Measurements from ENCODE around the gene IGLL5.

Gene IGLL5

GRCh38 chr22:22886546-22886945, 1.1 kb upstream of the IGLL5 start:
- no peak overlapping the region for H3K4me3 Mint-ChIP-seq
- H3K36me3 Mint-ChIP-seq (ENCODE audit: low read depth): no peaks in the 10 kb centered on the region
- no peak overlapping the region for H3K27ac Mint-ChIP-seq
- peaks cover 28% of the 10 kb centered on the region for H3K4me1 Mint-ChIP-seq
- H3K27me3 Mint-ChIP-seq: peaks cover 32% of the 10 kb centered on the region
- H3K9me3 Mint-ChIP-seq: no peaks in the 10 kb centered on the region
- ATAC-seq (no peak), DNase-seq (no peak)

- DNase-seq: no peak
- peak overlapping the region; percentile 43 for H3K27ac Mint-ChIP-seq
- ATAC-seq: no peak
Observed at GRCh38 chr22:22888571-22889353, 1.1 kb downstream of the IGLL5 start.

GRCh38 chr22:22890085-22890484, 2.5 kb downstream of the IGLL5 start:
- no peak for DNase-seq
- Mint-ChIP-seq H3K4me3 (peak overlapping the region; percentile 27), H3K4me1 (peaks cover 9% of the 10 kb centered on the region), H3K27me3 (peaks cover 40% of the 10 kb centered on the region), H3K27ac (no peak overlapping the region), H3K36me3 (ENCODE audit: low read depth) (no peaks in the 10 kb centered on the region), H3K9me3 (no peaks in the 10 kb centered on the region)
- ATAC-seq: no peak

More at GRCh38 chr22:22888571-22889353, 1.1 kb downstream of the IGLL5 start:
- Mint-ChIP-seq H3K27me3 (peaks cover 40% of the 10 kb centered on the region), H3K4me3 (peak overlapping the region; percentile 44), H3K36me3 (ENCODE audit: low read depth) (no peaks in the 10 kb centered on the region), H3K4me1 (peaks cover 22% of the 10 kb centered on the region), H3K9me3 (no peaks in the 10 kb centered on the region)

- H3K27ac Mint-ChIP-seq: no peak overlapping the region
- H3K36me3 Mint-ChIP-seq (ENCODE audit: low read depth): no peaks in the 10 kb centered on the region
- H3K9me3 Mint-ChIP-seq: no peaks in the 10 kb centered on the region
- ATAC-seq (no peak), DNase-seq (no peak)
- peaks cover 1% of the 10 kb centered on the region for H3K4me1 Mint-ChIP-seq
- H3K4me3 Mint-ChIP-seq: no peak overlapping the region
- peaks cover 36% of the 10 kb centered on the region for H3K27me3 Mint-ChIP-seq
Observed at GRCh38 chr22:22891139-22891621, 3.6 kb downstream of the IGLL5 start.

GRCh38 chr22:22892096-22893052, 4.8 kb downstream of the IGLL5 start:
- Mint-ChIP-seq H3K36me3 (ENCODE audit: low read depth) (no peaks in the 10 kb centered on the region), H3K9me3 (no peaks in the 10 kb centered on the region), H3K27ac (no peak overlapping the region), H3K4me3 (no peak overlapping the region), H3K27me3 (peaks cover 24% of the 10 kb centered on the region), H3K4me1 (no peaks in the 10 kb centered on the region)
- DNase-seq (no peak), ATAC-seq (no peak)

- Mint-ChIP-seq H3K4me1 (peaks cover 4% of the 10 kb centered on the region), H3K27ac (no peak overlapping the region), H3K9me3 (no peaks in the 10 kb centered on the region), H3K4me3 (peak overlapping the region; percentile 34), H3K27me3 (peaks cover 24% of the 10 kb centered on the region), H3K36me3 (ENCODE audit: low read depth) (no peaks in the 10 kb centered on the region)
- DNase-seq (no peak), ATAC-seq (peak; percentile 35)
Observed at GRCh38 chr22:22893077-22893805, 5.6 kb downstream of the IGLL5 start.

- ATAC-seq (no peak), DNase-seq (no peak)
- peaks cover 4% of the 10 kb centered on the region for H3K4me1 Mint-ChIP-seq
- H3K27me3 Mint-ChIP-seq: peaks cover 18% of the 10 kb centered on the region
- H3K36me3 Mint-ChIP-seq (ENCODE audit: low read depth): no peaks in the 10 kb centered on the region
- peak overlapping the region; percentile 34 for H3K4me3 Mint-ChIP-seq
- H3K27ac Mint-ChIP-seq: no peak overlapping the region
- H3K9me3 Mint-ChIP-seq: no peaks in the 10 kb centered on the region
Observed at GRCh38 chr22:22893891-22894739, 6.5 kb downstream of the IGLL5 start.

GRCh38 chr22:22894740-22895731, 7.4 kb downstream of the IGLL5 start:
- H3K4me1 Mint-ChIP-seq: peaks cover 6% of the 10 kb centered on the region
- H3K36me3 Mint-ChIP-seq (ENCODE audit: low read depth): no peaks in the 10 kb centered on the region
- H3K9me3 Mint-ChIP-seq: no peaks in the 10 kb centered on the region
- peak overlapping the region; percentile 2 for H3K4me3 Mint-ChIP-seq
- DNase-seq (no peak), ATAC-seq (no peak)
- H3K27ac Mint-ChIP-seq: no peak overlapping the region
- H3K27me3 Mint-ChIP-seq: peaks cover 18% of the 10 kb centered on the region

GRCh38 chr22:22895776-22896445, 8.3 kb downstream of the IGLL5 start:
- Mint-ChIP-seq H3K27me3 (peaks cover 16% of the 10 kb centered on the region), H3K27ac (no peak overlapping the region), H3K4me1 (peaks cover 6% of the 10 kb centered on the region), H3K36me3 (ENCODE audit: low read depth) (no peaks in the 10 kb centered on the region), H3K4me3 (no peak overlapping the region), H3K9me3 (no peaks in the 10 kb centered on the region)
- DNase-seq: no peak
- no peak for ATAC-seq

- Mint-ChIP-seq H3K27me3 (peaks cover 11% of the 10 kb centered on the region), H3K9me3 (no peaks in the 10 kb centered on the region), H3K27ac (no peak overlapping the region), H3K36me3 (ENCODE audit: low read depth) (no peaks in the 10 kb centered on the region), H3K4me1 (peaks cover 6% of the 10 kb centered on the region), H3K4me3 (no peak overlapping the region)
- DNase-seq (no peak), ATAC-seq (no peak)
Observed at GRCh38 chr22:22896601-22897000, 9.0 kb downstream of the IGLL5 start.

GRCh38 chr22:22897091-22897490, 9.5 kb downstream of the IGLL5 start:
- H3K27ac Mint-ChIP-seq: no peak overlapping the region
- no peaks in the 10 kb centered on the region for H3K36me3 Mint-ChIP-seq (ENCODE audit: low read depth)
- ATAC-seq (no peak), DNase-seq (no peak)
- peaks cover 8% of the 10 kb centered on the region for H3K27me3 Mint-ChIP-seq
- no peak overlapping the region for H3K4me3 Mint-ChIP-seq
- peaks cover 6% of the 10 kb centered on the region for H3K4me1 Mint-ChIP-seq
- H3K9me3 Mint-ChIP-seq: no peaks in the 10 kb centered on the region

- peaks cover 5% of the 10 kb centered on the region for H3K27me3 Mint-ChIP-seq
- ATAC-seq: no peak
Observed at GRCh38 chr22:22897947-22898346, 10.3 kb downstream of the IGLL5 start.

More at GRCh38 chr22:22897947-22898346, 10.3 kb downstream of the IGLL5 start:
- DNase-seq: no peak
- Mint-ChIP-seq H3K36me3 (ENCODE audit: low read depth) (no peaks in the 10 kb centered on the region), H3K27ac (no peak overlapping the region), H3K4me1 (peaks cover 7% of the 10 kb centered on the region), H3K4me3 (no peak overlapping the region), H3K9me3 (no peaks in the 10 kb centered on the region)

All from activated naive CD8-positive, alpha-beta T cell treated with anti-CD3 and anti-CD28 coated beads, Interleukin-2, amount 50 U/mL, for 24 hours (primary cell).